ENCODE measurements around the gene GRB7.

GRB7 gene

GRCh38 chr17:39739885-39740356 is 2.2 kb downstream of the GRB7 start:
- TF ChIP-seq SIN3A (IDR thresholded peaks at IDR 0.05; ENCODE audit: borderline replicate concordance, insufficient read depth, low read length) (no peak), FOXP2 (optimal IDR thresholded peaks at IDR 0.05; ENCODE audit: borderline replicate concordance, extremely low read depth, extremely low read length, insufficient read depth) (no peak), REST (IDR thresholded peaks at IDR 0.05; ENCODE audit: insufficient read depth in 1 of 2, low read depth in 2 of 2, low read length in 2 of 2) (no peak), TAF1 (IDR thresholded peaks at IDR 0.05; ENCODE audit: borderline replicate concordance, insufficient read depth, low read length) (no peak), POLR2AphosphoS5 (IDR thresholded peaks at IDR 0.05; ENCODE audit: low read depth, low read length) (no peak)

- TF ChIP-seq TAF1 (IDR thresholded peaks at IDR 0.05; ENCODE audit: borderline replicate concordance, insufficient read depth, low read length) (no peak), POLR2AphosphoS5 (IDR thresholded peaks at IDR 0.05; ENCODE audit: low read depth, low read length) (no peak), REST (IDR thresholded peaks at IDR 0.05; ENCODE audit: insufficient read depth in 1 of 2, low read depth in 2 of 2, low read length in 2 of 2) (no peak), FOXP2 (optimal IDR thresholded peaks at IDR 0.05; ENCODE audit: borderline replicate concordance, extremely low read depth, extremely low read length, insufficient read depth) (peak; percentile 88)
Measured at GRCh38 chr17:39740357-39741111, 2.8 kb downstream of the GRB7 start.

- TF ChIP-seq FOXP2 (optimal IDR thresholded peaks at IDR 0.05; ENCODE audit: borderline replicate concordance, extremely low read depth, extremely low read length, insufficient read depth) (no peak), SIN3A (IDR thresholded peaks at IDR 0.05; ENCODE audit: borderline replicate concordance, insufficient read depth, low read length) (no peak), REST (IDR thresholded peaks at IDR 0.05; ENCODE audit: insufficient read depth in 1 of 2, low read depth in 2 of 2, low read length in 2 of 2) (no peak), TAF1 (IDR thresholded peaks at IDR 0.05; ENCODE audit: borderline replicate concordance, insufficient read depth, low read length) (no peak), POLR2AphosphoS5 (IDR thresholded peaks at IDR 0.05; ENCODE audit: low read depth, low read length) (no peak)
Measured at GRCh38 chr17:39742126-39742855, 4.6 kb downstream of the GRB7 start.

- TF ChIP-seq SIN3A (IDR thresholded peaks at IDR 0.05; ENCODE audit: borderline replicate concordance, insufficient read depth, low read length) = no peak
- no peak for TF ChIP-seq POLR2AphosphoS5 (IDR thresholded peaks at IDR 0.05; ENCODE audit: low read depth, low read length)
- no peak for TF ChIP-seq TAF1 (IDR thresholded peaks at IDR 0.05; ENCODE audit: borderline replicate concordance, insufficient read depth, low read length)
- no peak for TF ChIP-seq REST (IDR thresholded peaks at IDR 0.05; ENCODE audit: insufficient read depth in 1 of 2, low read depth in 2 of 2, low read length in 2 of 2)
- TF ChIP-seq FOXP2 (optimal IDR thresholded peaks at IDR 0.05; ENCODE audit: borderline replicate concordance, extremely low read depth, extremely low read length, insufficient read depth) = no peak
Measured at GRCh38 chr17:39742856-39743436, 5.2 kb downstream of the GRB7 start.

All from PFSK-1 (cell line).